Measurements from ENCODE around the gene FHIP1A.

Gene FHIP1A

DNA sequence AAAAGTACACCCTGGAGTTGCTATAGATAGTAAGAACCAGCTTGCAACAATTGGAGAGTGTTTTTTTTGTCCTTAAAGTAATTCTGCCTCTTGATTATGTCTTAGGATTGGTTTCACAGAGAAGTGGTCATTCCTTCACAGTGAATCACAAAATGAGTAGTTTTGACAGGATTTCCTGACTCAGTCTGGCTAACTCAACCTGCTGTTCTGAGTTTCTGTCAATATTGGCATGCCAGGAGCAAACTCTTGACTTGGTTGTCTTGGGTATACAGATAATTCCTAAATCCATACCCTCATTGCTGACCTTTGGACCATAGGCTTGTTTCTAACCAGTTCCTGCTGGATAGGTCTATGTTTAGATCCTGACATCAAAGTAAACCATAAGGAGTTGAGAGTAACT is 9.4 kb downstream of the FHIP1A start:
- DNase-seq (ENCODE audit: low read depth) = peak; percentile 87

DNA sequence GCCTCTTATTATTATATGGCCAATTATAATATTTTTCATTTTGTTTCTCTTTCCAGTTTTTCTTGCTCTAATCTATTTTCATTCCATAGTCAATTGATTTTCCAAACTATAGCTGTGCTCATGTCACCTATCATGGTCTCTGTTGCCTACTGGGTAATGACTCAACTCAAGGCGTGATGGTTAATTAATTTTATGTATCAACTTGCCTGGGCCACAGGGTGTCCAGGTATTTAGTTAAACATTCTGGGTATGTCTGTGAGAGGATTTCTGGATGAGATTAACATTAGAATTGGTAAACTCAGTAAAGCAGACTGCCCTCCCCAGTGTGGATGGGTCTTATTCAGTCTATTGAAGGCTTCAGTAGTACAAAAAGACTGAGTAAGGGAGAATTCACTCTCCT is 9.9 kb downstream of the FHIP1A start:
- DNase-seq (ENCODE audit: low read depth) = no peak

DNA sequence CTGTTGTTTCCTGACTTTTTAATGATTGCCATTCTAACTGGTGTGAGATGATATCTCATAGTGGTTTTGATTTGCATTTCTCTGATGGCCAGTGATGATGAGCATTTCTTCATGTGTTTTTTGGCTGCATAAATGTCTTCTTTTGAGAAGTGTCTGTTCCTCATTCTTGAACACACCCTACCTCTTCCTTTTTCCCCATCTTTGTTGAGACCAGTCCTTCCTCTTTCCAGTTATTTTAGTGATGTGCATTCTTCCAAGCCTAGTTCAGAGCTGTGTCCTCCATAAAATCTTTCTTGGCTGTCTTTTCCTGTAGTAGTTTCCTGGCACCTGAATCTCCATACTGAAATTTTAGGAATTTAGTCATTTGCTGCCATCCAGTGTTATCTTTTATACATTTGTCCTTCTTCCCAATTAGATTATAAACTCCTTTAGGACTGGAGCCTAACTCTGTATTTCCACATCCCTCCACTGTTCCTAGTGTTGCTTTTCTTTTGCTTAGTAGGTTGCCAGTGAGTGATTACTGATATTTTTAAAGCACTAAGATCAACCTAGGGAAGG is 11.4 kb downstream of the FHIP1A start:
- peak; percentile 39 for DNase-seq (ENCODE audit: low read depth)

DNA sequence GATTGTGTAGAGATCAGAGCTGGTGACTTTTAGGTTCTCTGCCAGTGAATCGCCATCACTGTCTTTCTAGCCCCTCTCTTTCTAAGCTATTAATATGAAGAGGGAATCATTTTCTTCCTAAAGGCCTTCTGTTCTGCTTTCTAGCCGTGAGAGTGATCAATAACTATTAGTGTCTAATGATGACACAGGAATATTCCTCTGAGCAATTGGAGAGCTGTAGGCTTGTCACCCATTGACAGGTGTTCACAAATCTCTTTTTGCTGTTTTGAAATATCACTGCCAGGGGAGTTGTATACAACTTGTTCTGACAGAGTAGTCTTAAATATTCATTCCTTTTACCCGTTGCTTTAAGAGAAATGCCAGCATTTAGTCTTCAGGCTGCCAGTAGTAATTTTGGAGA is 13.9 kb downstream of the FHIP1A start:
- DNase-seq (ENCODE audit: low read depth) = no peak

DNA sequence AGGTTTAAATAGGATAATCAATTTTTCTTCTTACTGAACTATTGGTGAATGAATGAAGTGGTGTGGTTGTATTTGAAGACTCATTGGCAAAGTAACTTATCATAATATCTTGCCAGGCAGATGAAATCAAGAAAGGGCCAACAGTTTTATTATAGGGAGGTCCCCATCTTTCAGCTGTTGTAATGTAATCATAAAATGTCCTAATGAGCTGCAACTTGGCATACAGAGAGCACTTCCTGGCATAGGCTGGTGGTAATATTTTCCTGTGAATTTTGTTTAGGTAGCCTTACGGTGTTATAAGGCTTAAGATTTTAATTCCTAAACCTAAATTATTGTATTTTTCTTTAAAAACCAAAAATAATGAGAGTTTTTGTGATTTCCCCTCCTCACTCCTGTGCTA is 17.5 kb downstream of the FHIP1A start:
- DNase-seq (ENCODE audit: low read depth) = no peak

DNA sequence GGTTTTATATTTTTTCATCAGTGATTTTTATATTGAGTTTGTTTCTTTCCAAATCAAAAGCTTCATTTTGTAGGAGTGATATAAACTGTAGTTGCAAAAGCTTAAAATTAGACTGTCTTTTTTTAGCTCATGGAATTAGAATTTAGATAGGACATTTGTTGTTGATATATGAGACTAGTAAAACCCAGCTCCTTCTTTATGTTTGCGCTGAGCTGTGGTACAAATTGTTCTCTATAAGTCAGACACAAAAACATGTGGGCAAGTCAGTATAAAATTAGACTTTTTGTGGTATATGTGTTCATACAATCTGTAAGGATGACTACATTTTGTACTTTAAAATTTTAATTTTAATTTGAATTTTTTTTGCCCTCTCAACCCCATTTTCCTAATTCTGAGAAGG is 18.3 kb downstream of the FHIP1A start:
- no peak for DNase-seq (ENCODE audit: low read depth)

DNA sequence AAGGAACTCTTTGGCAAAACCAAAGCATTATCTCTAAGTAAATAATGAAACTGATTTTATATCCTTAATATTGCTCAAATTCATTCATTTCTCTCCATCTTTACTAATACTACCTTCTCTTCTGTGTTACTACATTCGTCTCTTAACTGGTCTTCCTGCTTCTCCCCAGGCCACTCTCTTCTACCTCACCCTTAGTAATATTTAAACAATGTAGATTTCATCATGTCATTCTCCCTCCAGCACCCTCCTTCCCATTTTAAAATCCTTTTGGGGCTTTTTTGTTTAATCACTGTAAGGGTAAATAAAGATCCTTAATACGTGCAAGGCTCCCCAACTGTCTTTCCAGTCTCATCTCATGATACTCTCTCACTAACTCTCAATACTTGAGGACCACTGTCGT is 19.4 kb downstream of the FHIP1A start:
- DNase-seq (ENCODE audit: low read depth) = no peak

DNA sequence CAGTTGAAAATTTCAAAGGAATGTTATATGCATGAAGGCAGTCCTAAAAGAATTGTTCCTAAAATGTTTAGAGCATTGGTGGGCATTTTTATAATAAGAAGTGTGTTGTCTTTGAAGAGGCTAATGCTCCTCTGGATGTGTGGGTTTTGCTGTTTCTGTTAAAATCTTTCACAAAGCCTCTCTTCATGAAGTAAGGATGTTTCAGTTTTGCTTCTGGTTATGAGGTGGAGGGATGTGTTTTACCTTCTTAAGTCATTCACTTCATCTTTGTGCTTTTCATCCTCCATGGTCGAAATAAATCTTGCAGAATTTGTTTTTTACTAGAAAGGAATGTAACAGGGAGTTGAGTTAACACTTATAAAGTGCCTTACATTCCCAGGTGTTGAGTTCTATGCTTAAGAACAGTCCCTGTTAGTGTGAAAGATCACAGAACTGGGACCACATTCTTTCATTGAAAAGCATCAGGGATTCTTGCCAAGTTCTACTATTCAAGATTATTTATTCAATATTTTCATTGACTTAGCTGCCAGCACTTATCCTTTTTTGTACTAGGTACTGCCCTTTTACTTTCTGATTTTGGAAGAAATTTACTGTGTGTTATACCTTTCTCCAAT is 21.1 kb downstream of the FHIP1A start:
- no peak for DNase-seq (ENCODE audit: low read depth)

DNA sequence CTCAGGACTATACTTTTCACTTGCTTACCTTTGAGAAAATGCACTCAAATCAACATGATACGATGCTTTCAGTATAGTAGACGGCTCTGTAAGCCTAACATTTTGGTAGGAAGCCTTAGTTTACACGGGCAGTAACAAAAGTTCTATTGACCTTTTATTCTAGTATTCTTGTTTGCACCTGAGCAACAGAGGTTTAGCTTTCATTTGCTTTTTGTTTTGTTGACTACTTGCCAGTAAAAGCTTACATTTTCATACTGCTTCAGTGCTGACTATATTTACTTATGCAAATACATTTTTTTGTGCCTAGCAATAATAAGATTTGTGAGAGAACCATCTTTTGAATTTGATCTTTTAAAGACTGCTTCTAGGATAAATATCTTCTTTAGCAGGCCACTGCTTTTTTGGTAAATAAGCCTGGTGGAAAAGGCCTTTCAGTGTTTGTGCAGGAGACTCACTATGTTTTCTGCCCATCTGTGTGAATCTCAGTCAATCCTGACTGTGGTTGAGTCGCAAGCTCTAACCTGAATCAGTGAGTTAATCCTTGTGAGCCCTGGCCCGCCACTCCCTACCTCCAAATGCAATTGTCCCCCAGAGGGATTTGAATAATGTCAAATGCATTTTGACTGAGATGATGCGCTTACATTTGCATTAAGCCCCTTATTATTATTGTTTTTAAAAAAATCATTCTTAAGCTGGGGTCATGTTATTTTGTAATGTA is 21.9 kb downstream of the FHIP1A start:
- no peak for DNase-seq (ENCODE audit: low read depth)

DNA sequence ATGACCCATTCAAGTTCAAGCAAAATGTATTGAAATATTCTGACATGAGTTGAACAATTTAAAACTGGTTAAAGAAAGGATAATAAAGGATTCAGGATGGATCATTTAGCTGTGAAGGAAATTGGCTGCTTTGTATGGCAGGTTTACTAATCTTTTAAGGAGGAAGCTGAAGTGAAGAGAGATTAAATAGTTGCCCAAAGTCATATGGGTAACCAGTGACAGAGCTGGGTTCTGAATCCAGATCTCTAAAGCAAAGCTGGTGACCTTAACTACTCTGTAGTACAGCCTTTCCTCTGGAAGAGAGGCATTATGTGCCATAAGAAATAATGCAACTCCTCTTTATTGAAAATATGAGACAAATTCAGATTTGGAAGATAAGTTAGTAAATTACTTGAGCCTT is 22.8 kb downstream of the FHIP1A start:
- no peak for DNase-seq (ENCODE audit: low read depth)

DNA sequence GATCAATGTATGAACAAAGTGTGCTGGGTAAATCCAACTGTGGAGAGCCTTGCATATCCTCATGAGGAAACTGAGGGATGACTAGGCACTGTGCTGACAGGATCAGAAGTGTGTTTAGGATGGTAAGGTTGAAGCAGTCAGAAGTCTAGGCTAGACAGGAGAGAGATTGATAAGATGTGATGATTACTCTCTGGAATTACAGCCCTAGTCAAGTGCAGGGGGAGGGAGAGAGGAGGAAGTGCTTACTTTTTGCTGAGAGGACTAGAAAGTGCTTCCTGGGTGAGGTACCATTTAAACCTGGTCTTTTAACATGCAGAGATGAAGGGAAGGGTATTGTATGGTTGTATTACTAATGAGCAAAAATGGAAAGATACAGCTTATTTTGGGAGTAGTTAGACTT is 23.7 kb downstream of the FHIP1A start:
- DNase-seq (ENCODE audit: low read depth) = no peak

DNA sequence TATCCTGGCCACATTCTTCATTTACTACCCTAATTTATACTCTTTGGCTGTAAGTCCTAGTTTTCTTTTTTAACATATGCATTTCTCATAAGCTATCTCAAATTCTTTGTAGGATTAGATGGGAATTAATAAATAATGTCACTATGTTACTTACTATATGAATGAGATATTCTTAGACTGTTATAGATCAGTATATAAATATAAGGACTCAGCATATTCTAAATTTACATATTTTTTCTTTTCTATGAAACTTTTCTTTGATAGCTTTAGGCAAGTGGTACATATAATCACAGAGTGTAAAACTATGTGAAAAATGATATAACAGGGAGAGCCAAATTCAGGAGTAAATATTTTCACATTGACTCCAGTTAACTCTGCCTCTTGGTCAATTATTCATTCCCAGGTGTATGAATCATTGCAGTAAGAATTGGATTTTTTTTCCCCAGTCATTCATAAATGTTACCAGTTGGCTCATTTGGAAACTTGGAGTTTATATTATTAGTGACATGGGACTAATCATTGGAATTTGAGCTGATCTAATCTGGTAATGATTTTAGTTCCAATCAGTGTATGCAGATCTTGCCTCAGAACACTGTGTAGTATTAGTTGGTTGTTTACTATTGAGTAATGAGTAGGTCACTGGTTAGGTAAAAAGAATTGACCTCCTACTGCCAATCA is 25.3 kb downstream of the FHIP1A start:
- DNase-seq (ENCODE audit: low read depth) = peak; percentile 76

DNA sequence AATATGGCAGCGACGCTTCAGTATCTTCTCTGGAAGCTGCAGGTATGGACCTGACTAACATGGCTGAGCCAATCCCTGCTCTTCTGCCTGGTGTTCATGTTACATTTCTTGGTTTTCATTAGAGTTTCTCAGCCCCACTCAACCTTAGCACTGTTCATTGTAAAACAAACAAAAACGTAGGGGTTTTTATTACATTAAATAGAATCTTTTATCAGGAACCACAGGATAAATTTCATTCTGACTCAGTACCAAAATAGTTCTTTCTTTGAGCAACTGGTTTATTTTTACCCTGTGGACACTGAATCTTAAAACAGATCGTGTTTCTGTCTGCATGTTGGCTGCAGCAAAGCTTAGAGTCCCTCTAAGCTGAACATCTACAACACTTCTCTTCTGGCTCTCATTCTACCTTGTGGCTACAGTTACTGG is 27.1 kb downstream of the FHIP1A start:
- DNase-seq (ENCODE audit: low read depth) = peak; percentile 45

DNA sequence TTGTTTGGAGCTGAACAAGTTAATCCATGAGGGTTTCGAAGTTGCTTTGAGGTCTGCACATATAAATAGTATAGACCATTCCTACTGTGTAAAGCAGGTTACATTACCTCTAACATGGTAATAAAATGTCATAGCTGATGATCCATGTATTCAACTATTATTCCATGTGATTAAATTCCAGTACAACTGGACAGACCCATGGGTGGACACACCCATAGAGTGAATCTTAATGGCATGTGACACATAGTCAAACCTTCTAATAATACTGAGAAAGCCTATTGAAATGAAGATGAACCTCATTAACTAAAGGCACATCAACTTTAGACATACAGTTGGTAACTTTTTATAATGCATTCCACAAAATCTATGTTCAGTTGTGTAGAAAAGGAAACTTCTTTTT is 28.5 kb downstream of the FHIP1A start:
- DNase-seq (ENCODE audit: low read depth) = no peak

DNA sequence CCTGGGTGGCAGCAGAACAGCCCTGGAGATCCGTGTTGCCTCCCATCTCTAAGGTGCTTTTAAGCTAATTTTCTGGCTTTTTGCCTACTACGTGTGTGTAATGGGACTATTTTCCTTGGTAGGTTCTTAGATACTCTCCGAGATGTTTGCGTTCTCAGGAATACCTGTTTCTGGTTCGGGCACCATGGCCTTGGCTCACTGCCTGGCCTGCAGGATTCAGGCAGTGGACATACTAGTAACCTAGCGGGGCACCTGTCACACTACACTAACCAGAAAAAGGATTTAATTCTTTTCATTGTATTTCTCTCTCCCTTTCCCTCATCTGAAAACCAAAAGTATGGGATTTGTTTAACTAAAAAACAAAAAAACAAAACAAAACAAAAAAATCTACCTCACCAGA is 29.2 kb downstream of the FHIP1A start:
- no peak for DNase-seq (ENCODE audit: low read depth)

DNA sequence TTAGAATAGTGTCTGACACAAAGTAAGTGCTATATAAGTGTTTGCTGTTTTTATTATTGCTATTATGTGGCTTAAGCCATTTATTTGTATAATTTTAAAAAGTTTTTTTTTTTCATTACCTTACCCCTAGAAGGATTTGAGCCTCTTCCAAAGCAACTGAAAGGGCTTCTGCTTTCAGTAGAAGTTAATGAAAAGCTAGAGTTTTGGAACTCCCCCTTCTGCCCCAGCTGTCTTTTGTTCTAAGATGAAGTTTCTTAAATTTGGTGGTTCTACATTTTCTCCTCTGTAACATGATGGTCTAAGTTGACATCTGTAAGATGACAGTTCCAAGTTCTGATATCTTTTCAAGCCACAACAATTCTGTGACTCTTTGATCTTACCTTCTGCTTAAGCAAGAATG is 30.3 kb downstream of the FHIP1A start:
- no peak for DNase-seq (ENCODE audit: low read depth)

DNA sequence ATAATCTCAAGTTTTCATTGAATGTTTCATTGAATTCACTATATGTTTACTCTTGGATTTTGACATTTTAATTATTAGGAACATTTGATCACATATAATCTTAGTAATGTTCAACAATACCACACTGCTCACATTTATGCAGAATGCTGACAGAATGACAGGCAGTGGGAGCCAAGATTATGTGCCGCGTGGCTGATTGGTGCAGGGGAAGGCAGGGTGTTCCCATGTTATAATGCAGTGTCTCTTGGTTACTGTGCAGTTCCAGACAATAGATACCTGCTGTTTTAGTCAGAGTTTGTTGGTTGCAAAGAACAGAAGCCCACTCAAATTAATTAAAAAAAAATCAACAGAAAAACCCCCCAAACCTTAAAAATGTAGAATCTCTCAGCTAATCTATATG is 33.0 kb downstream of the FHIP1A start:
- no peak for DNase-seq (ENCODE audit: low read depth)

DNA sequence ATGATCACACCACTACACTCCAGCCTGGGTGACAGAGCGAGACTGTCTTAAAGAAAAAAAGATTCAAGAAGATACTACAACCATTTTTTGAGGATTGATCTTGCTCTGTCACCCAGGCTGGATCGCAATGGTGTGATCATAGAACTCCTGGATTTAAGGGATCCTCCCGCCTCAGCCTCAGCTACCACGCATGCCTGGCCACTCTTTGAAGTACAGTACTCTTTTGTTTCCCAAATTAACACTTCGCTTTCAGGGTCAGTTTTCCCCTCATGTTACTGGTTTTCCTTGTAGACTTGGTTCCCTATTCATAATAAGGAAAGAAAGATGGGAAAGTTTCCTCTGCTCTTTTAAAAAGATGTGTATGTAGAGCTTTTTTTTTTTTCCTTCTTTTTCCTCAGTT is 34.3 kb downstream of the FHIP1A start:
- no peak for DNase-seq (ENCODE audit: low read depth)

DNA sequence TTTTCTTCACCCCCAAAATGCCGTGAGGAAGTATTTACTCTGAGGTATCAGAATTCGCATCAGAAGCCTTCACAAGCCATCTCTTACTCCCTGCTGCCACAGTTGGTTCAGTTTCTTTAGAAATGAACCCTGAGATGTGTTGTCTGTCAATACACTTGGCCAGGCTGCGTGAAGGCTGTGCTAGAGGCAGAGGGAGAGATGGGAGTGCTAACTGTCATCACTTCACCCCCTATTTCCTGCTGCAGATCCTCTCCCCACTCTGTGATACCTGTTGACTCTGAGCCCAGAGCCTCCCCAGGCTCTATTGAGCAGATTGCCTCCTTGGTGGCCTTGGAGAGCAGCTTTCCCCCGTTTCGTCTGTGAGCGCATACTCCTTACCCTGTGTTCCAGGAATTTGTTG is 34.8 kb downstream of the FHIP1A start:
- DNase-seq (ENCODE audit: low read depth) = no peak

DNA sequence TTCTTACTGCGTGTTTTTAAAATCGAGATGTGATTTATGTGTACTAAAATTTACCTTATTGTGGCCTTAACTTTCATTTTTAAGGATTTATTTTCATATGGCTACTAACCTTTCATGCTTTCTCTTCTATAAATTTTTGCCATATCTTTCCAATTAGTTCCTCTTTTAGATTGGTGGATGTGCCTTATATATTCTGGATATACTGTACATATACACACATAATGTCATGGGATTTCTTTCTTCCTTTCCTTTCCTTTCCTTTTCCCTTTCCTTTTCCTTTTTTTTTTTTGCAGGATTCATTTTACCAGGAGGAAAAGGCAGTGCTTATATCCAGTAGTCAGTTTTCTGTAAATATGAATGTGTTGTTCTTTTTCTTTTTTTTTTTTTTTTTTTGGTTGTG is 37.2 kb downstream of the FHIP1A start:
- DNase-seq (ENCODE audit: low read depth) = no peak

DNA sequence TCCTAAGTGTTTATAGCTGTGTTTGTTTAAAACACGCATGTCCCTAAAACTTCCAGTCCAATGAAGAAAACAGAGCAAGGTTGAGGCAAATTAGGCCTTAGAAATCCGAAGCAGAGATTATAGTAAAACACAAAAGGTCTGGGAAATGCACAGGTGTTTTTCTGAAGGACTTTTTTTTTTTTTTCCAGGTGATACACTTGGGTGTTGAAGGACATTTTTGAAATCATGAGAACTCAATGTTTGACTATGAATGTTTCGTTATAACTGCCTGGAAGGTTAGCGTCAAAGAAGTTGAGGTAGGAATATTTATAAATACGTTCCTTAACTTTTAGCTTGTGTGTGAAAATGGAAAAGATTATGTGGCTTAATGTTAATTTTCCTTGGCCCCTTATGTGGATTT is 45.5 kb downstream of the FHIP1A start:
- DNase-seq (ENCODE audit: low read depth) = no peak

DNA sequence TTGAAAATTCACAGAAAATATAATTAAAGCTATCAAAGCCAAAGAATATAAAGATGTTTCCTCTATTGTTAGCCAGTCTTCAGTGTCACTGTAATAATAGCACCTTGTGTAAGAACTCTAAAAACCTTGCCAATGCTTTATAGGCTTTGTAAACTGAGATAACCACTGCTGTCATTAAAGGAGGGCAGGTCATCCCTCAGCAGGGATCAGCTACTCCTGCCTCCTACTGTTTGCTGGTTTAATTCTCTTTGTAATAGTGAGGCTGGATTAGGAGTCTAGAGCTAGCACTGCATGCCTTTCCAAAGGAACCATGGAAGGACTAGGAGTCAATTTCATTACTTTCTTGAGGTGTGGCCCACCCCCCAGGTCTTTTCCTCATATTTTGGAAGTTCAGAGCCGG is 46.2 kb downstream of the FHIP1A start:
- DNase-seq (ENCODE audit: low read depth) = no peak

DNA sequence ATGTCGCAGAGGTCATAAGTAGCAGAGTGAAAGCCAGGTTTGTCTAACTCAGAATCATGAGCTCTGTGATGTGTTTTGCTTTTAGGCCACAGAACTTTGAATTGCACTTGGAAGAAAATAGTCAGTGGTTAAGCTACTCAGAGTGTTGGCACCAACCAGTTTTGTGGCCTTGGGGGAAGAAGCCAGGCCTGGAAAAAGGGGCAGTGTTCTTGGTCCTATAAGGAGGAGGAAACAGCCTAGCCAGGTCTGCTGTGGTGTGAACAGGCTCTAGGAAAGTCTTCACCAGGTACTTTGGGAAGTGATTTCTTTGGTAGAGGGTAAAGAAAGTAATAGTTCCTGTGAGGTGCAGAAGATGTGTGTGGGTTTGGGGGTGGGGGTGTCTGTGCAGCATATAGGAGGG is 49.2 kb downstream of the FHIP1A start:
- no peak for DNase-seq (ENCODE audit: low read depth)

Measured in EH (cell line).